ENCODE data around the gene GPR15. TPM values are rescaled to one million over a fixed set of nuclear protein-coding genes. Genes with fewer than 3 reads are reported as not detected.

GPR15 gene
- polyA plus RNA-seq, 1 donor from 2014 or later = not detected

- H3K36me3 ChIP-seq (ENCODE audit: insufficient read depth, low read length) = no peaks in the 10 kb centered on the region
- no peak overlapping the region for H3K4me3 ChIP-seq (ENCODE audit: low read length)
- H3K9ac ChIP-seq (ENCODE audit: low read length) = no peak overlapping the region
- H3K4me2 ChIP-seq (ENCODE audit: low read length) = no peak overlapping the region
- H3K9me2 ChIP-seq (ENCODE audit: insufficient read depth, low read length) = no peaks in the 10 kb centered on the region
- H4K20me1 ChIP-seq (ENCODE audit: insufficient read depth) = no peaks in the 10 kb centered on the region
- no peak for TF ChIP-seq SMC3 (conservative IDR thresholded peaks at IDR 0.05; ENCODE audit: poor library complexity)
- TF ChIP-seq MXI1 (conservative IDR thresholded peaks at IDR 0.05; ENCODE audit: poor library complexity, severe bottlenecking) = no peak
- TF ChIP-seq POLR2AphosphoS5 (IDR thresholded peaks at IDR 0.05) = no peak
- no peak for TF ChIP-seq RAD21 (conservative IDR thresholded peaks at IDR 0.05)
- TF ChIP-seq CTCF (IDR thresholded peaks at IDR 0.05; ENCODE audit: poor library complexity, severe bottlenecking) = no peak
- no peak for TF ChIP-seq EP300 (conservative IDR thresholded peaks at IDR 0.05; ENCODE audit: poor library complexity, severe bottlenecking)
- TF ChIP-seq TAF1 (IDR thresholded peaks at IDR 0.05; ENCODE audit: low read depth) = no peak
- no peak for TF ChIP-seq REST (IDR thresholded peaks at IDR 0.05; ENCODE audit: borderline replicate concordance)
- TF ChIP-seq EZH2 (IDR thresholded peaks at IDR 0.05; ENCODE audit: borderline replicate concordance, insufficient read depth, low read length, poor library complexity, severe bottlenecking) = no peak
- no peaks in the 10 kb centered on the region for H3F3A ChIP-seq (ENCODE audit: insufficient read depth, low read length, poor library complexity, severe bottlenecking)
- H3K27me3 ChIP-seq (ENCODE audit: insufficient read depth, low read depth, low read length) = no peaks in the 10 kb centered on the region
- H3K9me3 ChIP-seq (ENCODE audit: low read length) = no peaks in the 10 kb centered on the region
- H2AFZ ChIP-seq (ENCODE audit: low read depth, low read length) = no peak overlapping the region
- no peak overlapping the region for H3K27ac ChIP-seq (ENCODE audit: low read length)
- no peaks in the 10 kb centered on the region for H3K79me2 ChIP-seq (replicated peaks; ENCODE audit: insufficient read depth, low read length)
These were observed 1.2 kb downstream of the GPR15 start for GRCh38 chr3:98532709-98533571.

GRCh38 chr3:98534168-98534567 is 2.4 kb downstream of the GPR15 start:
- H3K9ac ChIP-seq (ENCODE audit: low read length) = no peak overlapping the region
- no peaks in the 10 kb centered on the region for H3K79me2 ChIP-seq (replicated peaks; ENCODE audit: insufficient read depth, low read length)
- H3K9me2 ChIP-seq (ENCODE audit: insufficient read depth, low read length) = no peaks in the 10 kb centered on the region

More at GRCh38 chr3:98534168-98534567, 2.4 kb downstream of the GPR15 start:
- Histone ChIP-seq H3F3A (ENCODE audit: insufficient read depth, low read length, poor library complexity, severe bottlenecking) (no peaks in the 10 kb centered on the region), H4K20me1 (ENCODE audit: insufficient read depth) (no peaks in the 10 kb centered on the region), H3K27me3 (ENCODE audit: insufficient read depth, low read depth, low read length) (no peaks in the 10 kb centered on the region), H3K4me2 (ENCODE audit: low read length) (no peak overlapping the region), H3K27ac (ENCODE audit: low read length) (no peak overlapping the region), H3K9me3 (ENCODE audit: low read length) (no peaks in the 10 kb centered on the region), H2AFZ (ENCODE audit: low read depth, low read length) (no peak overlapping the region), H3K4me3 (ENCODE audit: low read length) (no peak overlapping the region), H3K36me3 (ENCODE audit: insufficient read depth, low read length) (no peaks in the 10 kb centered on the region)
- TF ChIP-seq REST (IDR thresholded peaks at IDR 0.05; ENCODE audit: borderline replicate concordance) (no peak), TAF1 (IDR thresholded peaks at IDR 0.05; ENCODE audit: low read depth) (no peak), MXI1 (conservative IDR thresholded peaks at IDR 0.05; ENCODE audit: poor library complexity, severe bottlenecking) (no peak), CTCF (IDR thresholded peaks at IDR 0.05; ENCODE audit: poor library complexity, severe bottlenecking) (no peak), EZH2 (IDR thresholded peaks at IDR 0.05; ENCODE audit: borderline replicate concordance, insufficient read depth, low read length, poor library complexity, severe bottlenecking) (no peak), EP300 (conservative IDR thresholded peaks at IDR 0.05; ENCODE audit: poor library complexity, severe bottlenecking) (no peak), RAD21 (conservative IDR thresholded peaks at IDR 0.05) (no peak), SMC3 (conservative IDR thresholded peaks at IDR 0.05; ENCODE audit: poor library complexity) (no peak), POLR2AphosphoS5 (IDR thresholded peaks at IDR 0.05) (no peak)
